Activated CD8-positive, alpha-beta memory T cell treated with anti-CD3 and anti-CD28 coated beads for 4 hours (primary cell): ENCODE results near the gene MTPN.

ENCODE experiments used
- DNase-seq, 2 donors: peaks; one replicate each; pipeline ENCODE4 v3.0.0-alpha.2; 2020; ENCODE audit warnings: low read depth in 2 of 2

Gene MTPN, protein sequence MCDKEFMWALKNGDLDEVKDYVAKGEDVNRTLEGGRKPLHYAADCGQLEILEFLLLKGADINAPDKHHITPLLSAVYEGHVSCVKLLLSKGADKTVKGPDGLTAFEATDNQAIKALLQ

DNA sequence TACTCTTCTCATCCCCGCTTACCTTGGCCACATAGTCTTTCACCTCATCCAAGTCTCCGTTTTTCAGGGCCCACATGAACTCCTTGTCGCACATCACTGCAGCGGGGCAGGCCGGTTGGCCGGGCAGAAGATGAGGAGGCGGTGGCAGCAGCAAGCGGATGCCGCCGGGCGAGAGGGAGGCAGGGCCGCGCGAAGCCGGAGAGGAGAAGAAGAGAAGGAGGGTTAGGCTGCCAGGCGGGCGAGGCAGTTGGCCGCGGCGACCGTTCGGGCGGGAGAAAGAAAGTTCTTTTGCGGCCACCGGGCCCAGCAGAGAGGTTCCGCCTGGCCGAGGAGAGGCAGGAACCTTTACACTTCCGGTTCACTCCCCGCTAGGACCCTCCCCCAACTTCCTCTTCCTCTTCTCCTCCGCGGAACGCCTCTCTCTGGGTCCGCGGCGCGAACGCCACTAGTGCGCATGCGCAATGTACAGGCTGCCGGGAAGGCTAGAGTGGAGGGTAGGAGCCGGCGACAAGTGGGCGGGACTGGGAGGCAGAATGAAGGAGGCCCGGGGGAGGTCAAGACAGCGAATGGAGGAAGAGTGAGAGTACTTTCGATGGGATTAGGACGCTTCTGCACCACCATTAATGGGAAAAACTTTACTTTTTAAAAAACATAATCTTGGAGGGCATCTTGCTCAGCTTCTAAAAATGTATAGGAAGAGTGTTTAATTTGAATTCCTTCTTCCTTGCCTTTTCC, at the start of gene MTPN:
Gene MTPN (minus strand): TSS at position 353 of the 735 bp plus-strand sequence. CDS start 259 bp downstream, at position 94.
- peak; percentile 95 to 97 for DNase-seq

DNA sequence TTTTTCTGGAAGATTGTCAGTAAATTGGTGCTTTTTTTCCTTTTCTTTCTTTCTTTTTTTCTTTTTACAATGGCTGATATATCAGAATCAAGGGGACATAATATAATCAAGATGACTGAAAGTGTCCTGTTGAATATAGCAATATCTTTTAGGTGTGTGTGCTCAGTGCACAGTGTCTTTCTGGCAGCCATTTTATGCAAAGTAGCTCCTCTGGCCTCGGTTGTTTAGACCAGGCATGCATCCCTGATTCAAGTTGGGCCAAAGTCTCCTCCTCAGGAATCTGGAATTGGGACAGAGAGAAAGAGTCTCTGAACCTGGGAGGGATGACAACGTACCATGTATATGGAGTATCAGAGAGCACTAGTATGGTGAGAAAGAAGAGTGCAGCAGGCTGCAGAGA, 49.0 kb upstream of the MTPN start:
- DNase-seq, result no peak

DNA sequence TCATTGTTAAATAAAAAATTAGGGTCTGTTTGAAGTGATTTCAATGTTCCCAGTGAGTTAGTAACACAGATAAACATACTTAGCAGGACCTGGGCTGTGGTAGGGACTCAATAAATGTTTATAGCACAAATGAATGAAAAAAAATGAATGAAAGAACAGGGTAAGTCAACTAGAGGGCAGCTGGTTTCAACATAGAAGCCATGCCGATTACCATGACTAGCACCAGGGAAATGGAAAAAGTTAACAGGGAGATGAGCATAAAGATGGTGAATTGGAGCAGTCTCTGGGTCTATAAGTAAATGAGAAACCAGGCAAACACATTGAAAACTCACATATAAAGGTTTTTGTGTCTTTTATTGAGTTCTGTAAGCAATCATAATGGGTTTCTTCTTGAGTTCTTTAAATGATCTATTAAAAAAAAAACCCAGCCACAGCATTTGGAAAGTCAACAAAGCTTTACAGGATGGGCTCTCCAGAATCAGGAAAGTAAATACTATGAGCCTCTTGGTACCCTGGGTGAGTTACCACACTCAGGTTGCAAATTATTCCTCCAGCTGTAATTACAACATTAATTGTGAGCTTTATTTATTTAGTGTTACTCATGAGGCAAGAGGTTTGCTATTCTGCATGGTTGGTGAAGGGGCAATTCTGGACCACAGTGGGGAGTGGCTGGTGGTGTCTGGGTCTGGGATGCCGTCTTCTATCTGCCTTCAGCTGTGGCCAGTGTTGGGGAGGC, 46.1 kb upstream of the MTPN start:
- DNase-seq, result no peak

DNA sequence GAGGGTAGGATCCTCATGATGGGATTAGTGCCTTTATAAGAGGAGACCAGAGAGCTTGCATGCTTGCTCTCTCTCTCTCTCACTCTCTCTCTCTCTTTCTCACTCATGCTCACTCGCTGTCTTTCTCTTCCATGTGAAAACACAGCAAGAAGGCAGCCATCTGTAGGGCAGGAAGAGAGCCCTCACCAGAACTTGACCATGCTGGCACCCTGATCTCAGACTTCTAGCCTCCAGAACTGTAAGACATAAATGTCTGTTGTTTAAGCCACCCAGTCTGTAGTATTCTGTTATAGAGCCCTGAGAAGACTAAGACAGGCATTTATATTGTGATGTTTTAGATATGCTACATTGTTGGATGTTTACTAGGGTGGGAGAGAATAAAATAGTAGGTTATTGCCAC, 43.4 kb upstream of the MTPN start:
- DNase-seq, result no peak

DNA sequence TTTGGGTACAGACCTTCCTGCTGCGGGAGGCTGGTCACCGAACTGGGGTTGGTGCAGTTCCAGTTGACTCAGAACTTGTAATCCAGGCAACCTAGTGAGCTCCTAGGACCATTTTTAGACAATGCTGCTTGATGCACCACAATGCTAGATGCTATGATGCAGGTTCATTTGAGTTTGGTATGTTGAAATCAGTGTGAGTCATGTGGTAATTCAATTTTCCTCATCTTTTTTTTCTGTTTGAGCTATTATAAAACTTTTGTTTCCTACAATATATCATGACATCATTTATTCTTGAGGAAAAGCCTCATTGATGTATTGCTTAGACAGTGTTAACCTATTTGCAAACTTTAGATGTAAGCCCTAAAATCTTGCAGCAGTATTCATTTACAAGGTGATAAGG, 40.9 kb upstream of the MTPN start:
- no peak for DNase-seq

DNA sequence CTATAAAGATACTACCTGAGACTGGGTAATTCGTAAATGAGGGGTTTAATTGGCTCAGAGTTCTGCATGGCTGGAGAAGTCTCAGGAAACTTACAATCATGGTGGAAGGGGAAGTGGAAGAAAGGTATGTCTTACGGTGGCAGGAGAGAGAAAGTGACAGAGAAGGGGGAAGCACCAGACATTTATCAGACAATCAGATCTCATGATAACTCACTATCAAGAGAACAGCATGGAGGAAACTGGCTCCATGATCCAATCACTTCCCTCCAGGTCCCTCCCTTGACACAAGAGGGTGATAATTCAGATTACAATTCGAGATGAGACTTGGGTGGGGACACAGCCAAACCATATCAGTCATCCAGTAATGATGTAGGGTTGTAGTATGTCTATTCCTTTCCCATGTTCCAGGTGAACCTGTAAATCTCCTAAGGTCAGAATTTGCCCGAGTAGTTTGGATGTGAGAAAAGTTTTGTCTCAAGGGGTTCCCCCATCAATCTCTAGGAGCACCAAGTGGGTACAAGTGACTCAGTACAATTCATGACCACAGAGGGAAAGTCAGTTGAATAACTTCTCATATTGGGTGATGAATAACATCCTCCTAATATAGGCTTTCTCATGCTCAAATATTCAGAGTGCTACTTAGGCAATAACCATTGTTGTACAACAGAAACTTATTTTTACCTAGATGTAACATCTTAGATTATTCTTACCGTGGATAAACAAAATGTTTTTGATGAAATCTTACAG, 39.7 kb upstream of the MTPN start:
- no peak for DNase-seq

DNA sequence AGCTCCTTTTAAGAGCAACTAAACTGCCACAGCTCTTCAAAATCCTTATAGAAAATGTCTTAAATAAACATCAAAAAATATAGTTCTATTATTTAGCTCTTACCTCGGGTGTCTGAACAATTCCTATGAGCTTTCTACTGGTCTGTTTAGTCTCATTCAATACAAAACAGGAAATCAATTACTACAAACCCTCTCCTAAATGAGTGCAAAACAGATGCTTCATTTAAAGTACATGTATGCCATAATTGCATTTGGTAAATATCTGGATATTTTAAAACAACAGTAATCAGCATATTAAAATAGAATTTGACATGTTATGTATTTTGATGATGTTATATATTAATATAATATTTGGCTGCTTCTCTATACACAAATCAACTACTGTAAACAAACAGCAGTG, 38.5 kb upstream of the MTPN start:
- DNase-seq, result no peak

DNA sequence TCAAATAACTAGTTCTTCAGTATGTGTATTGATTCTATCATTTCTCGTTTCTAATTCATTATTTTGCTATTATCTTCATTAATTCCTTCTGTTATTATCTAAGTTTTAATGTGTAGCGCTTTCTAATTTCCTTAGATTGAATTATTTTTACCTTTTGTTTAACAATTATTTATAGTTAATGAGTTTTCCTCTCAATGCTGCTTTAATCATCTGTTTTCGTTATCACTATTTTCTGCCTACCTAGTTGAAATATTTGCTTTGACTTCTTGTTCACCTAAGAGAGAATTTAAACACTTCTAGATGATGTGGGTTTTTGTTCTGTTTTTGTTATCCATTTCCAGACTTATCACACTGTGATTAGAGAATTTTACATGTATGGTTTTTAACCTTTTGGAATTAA, 37.5 kb upstream of the MTPN start:
- DNase-seq, result no peak

DNA sequence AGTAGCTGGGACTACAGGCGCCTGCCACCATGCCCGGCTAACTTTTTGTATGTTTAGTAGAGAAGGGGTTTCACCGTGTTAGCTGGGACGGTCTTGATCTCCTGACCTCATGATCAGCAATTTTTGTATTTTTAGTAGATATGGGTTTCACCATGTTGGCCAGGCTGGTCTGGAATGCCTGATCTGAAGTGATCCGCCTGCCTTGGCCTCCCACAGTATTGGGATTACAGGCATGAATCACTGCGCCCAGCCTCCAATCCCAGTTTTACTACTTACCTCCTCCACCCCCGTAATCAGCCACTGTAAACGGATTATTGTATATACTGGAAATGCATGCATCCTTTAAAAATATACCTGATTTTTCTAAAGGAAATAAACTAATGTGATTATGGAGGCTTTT, 35.1 kb upstream of the MTPN start:
- DNase-seq, result no peak

DNA sequence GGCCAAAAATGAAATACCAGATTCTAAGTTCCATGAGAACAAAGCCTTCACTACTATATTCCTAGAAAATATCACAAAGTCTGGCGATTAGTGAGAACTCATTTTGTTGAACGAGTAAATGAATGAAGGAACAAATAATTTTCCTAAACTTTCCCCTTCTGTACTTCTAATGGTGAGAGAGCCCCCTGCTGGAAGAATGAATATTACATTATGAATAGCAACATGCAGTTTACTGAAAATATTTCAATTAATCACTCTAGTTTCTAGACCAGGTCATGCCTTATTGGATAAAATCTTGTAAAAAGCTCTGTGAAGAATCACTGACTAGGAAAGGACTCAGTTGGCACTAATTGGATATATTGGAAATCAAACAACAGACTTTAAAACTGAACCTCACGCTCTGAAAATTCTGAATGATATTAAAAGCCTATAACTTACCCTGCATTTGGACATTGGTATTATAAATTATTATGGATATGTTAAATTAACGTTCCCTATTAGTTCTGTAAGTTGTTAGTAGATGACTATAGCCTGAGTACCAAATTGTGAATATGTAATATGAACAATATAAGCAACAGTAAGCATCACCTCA, 32.4 kb upstream of the MTPN start:
- DNase-seq, result no peak

DNA sequence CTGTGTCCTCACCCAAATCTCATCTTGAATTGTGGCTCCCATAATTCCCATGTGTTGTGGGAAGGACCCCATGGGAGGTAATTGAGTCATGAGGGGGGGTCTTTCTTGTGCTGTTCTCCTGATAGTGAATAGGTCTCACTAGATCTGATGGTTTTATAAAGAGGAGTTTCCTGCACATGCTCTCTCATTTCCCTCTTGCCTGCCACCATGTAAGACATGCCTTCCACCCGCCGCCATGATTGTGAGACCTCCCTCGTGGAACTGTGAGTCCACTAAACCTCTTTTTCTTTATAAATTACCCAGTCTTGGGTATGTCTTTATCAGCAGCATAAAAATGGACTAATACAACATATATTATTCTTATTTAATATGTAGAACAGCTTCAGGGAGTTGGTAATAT, 29.0 kb upstream of the MTPN start:
- no peak for DNase-seq

DNA sequence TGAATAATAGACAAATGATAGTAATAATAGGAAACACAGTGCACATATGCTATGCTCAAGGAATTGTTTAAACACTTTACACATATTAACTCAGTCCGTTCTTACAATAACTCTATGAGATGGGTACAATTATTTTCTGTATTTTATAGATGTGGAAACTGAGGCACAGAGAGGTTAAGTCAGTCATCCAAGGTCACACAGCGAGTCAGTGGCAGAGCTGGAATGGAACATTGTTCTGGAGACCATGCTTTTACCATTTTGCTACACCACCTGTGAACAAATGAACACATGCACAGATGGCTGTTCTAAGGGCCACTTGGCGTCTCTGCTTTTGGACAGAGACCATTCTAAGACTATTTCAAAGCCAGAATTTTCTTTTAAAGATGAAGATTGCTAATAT, 26.9 kb upstream of the MTPN start:
- no peak for DNase-seq

DNA sequence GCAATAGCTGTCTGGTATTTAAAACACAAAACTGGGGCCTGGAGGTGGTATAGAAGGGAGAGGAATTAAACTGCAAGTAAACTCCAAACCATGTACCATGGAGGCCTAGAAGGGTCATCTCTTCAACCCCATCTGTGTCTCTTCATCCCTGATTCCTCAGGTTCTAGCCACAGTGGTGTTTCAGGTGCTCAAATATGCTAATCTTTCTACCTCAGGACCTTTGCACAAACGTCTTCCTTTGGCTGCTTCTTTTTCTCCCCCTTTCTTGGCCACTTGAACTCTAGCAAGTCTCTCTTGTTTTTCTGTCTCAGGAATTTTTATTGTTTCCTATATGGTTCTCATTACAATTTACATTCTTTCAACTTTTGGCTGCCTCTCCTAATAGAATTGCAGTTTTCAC, 25.6 kb upstream of the MTPN start:
- DNase-seq, result no peak

DNA sequence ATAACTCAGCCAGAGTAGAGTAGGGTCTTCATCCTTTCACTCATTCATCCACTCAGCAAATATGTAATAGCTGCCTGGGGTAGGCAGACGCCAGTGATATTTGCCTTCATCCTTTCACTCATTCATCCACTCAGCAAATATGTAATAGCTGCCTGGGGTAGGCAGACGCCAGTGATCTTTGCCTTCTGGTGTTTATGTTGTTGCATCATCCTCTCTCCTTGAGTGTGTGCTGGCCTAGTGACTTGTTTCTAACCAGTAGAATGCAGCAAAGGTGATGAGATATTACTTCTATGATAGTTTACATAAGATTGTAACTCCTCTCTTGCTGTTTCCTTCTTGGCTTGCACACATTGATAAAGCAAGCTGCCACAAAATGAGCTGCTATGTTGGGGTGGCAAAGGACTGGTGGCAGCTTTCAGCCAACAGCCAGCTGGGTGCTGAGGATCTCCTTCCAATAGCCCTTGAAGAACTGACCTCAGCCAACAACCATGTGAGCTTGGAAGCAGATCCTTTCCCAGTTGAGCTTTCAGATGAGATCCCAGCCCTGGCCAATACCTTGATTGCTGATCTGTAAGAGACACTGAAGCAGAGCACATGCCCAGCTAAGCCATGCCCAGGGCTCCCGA, 23.2 kb upstream of the MTPN start:
- no peak for DNase-seq

DNA sequence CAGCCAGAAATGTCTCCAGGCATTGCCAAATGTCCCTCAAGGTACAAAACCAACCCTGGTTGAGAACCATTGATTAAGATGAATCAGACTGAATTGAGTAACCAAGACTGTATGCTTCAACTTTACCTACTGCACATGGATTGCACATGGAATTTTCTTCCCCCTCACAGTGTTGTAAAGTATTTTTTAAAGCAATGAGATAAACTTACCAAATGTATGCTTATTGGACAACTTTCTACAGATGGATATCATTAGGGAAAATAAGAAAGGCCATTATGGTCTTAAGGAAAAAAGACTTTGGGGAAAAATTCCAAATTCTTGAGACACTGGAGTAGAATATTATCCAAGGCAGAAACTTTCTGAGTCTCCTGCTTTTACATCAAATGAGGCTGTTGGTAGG, 20.9 kb upstream of the MTPN start:
- no peak for DNase-seq

DNA sequence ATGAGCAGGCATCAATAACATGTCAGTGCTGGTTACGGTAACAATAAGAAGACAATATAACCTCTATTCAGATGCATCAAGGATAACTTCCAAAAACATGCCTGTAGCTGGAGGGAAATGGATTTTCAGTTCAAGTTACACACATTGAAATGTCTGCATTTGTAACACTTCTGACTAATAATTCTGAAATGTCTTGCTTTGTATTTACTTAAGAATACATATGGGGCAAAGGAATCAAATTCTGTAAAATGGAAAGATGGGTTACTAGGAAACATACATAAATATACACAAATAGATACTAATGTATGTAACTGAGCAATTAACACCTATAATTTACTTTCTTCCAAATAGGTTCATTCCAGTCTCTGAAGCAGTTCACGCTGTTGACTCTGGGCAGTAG, 18.6 kb upstream of the MTPN start:
- no peak for DNase-seq

DNA sequence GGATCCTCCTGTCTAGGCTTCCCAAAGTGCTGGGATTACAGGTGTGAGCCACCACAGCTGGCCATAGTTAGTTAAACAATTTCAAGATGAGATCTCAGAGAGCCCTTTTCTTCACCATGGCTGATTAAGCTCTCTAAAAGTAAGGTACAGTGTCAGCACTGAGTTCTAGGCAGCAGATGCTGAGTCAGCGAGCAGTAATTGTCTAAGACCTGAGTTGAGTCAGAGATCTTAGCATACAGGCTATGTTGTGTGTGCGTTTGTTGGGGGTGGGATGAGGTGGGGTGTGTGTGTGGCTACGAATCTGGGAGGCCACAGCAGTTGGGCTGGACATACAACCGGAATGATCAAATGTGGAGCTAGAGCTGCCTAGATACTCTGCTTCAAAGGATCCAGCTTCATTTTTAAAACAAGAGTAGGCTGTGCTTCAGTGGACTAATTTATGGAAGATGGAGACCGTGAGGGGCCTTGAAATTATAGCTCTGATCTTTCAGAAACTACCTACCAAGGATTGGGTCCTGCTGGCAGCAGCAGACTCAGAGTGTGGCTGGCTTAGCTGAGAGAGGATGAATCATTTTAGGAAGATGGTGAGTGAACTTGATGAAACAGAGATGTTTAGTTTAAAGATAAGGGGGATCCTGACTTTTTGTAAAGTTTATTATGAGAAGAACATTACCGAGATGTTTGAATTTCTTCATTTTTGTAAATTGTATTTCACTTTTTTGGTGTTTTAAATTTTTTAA, 17.5 kb upstream of the MTPN start:
- no peak for DNase-seq

DNA sequence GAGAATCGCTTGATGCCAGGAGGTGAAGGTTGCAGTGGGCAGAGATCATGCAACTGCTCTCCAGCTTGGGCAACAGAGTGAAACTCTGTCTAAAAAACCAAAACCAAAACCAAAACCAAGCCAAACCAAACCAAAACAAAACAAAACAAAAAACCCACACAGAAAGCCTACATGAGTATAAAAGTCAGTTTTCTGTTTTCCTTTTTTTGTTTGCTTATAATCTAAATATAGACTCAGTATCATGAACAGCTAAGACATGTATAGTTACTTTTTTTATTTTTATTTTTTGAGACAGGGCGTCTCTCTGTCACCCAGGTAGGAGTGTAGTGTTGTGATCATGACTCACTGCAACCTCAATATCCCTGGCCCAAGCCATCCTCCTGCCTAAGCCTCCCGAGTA, 16.8 kb upstream of the MTPN start:
- no peak for DNase-seq

DNA sequence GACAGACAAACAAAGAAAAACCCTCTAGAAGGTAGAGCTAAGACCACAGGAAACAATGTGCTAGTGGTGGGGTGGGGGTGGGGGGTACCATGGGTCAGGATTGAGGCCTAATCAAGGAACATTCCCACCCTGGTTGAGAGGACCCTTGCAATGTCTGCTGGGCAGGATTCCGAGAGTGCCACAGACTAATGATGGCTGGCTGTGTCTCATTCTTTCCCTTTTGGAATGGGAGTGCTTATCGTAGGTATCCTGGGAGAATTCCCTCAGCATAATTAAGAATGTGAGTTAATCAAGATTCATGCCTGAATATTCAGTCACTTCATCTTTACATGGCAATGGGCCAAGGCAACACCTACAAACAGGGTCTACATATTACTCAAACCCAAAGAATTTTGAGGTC, 14.7 kb upstream of the MTPN start:
- DNase-seq, result no peak

DNA sequence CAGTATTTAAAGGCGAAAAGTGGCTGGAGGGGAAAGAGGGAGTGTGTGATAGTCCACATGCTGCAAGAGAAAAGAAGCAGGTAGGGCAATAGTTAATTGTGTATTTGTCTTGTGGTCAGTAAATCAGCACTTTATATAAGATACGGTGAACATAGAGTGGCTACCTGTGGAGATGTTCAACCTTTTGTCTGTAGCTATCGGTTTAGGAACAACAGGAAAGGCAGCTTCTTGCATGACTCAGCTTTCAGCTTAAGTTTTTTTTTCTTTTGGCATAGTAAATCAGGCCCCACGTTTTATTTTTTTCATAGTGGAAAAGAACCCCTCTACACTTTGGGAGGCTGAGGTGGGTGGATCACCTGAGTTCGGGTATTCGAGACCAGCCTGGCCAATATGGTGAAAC, 14.2 kb upstream of the MTPN start:
- DNase-seq, result no peak

DNA sequence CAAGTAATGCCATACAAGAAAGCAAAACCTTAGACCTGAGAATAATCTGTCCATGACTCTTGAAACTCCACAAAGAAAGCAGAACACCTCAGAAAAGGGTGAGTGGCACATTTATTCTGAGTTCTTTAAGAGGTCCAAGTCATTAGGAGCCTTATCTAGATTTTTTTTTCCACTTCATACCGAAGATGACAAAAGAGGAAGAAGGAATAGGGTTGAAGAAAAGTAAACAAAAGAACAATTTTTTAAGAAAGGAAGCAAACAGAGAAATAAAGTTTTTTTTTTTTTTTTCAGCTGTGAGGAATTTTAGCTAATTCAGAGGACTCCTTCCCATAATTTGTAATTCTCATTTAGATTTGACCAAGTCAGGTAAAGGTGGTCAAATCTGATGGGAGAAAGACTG, 13.1 kb upstream of the MTPN start:
- no peak for DNase-seq
